Occipital lobe (tissue), 2 donors: ENCODE results near the gene APMAP. TPM values are rescaled to one million over a fixed set of nuclear protein-coding genes. Genes with fewer than 3 reads are reported as not detected.

Source experiments
- small RNA-seq: library from RNA; depleted of rRNA; stranded (forward); fragments of <200 nt; gene quantifications from one replicate; pipeline ENCODE3, GENCODE V24; 2014
- total RNA-seq: library from RNA; depleted of rRNA; stranded (reverse); fragments of >200 nt; gene quantifications from one replicate; pipeline ENCODE4 v1.2.3, GENCODE V29; 2014

The APMAP gene
- total RNA-seq, 1 donor from 2014 or later = 60.7 TPM

Small RNA genes within 50 kb of the gene (small RNA-seq; reads per million reads assigned to genes)
- not detected for gene RNU6-1257P

Other genes starting within 250 kb of the APMAP start
- gene CST7, start 43.5 kb downstream of the APMAP start, total RNA-seq = 0.31 TPM
- 3.7 TPM for gene ACSS1, start 65.4 kb upstream of the APMAP start, total RNA-seq
- gene VSX1, start 89.4 kb upstream of the APMAP start, total RNA-seq = not detected
- gene ENTPD6, start 203.0 kb upstream of the APMAP start, total RNA-seq = 43.7 TPM